ENCODE data around the gene SND1.

SND1 gene

GRCh38 chr7:127651556-127652332 lies at the start of gene SND1:
Gene SND1, plus strand, starts transcription at chr7:127652194. Its CDS starts 180 bp downstream, at chr7:127652374.
- peak; percentile 99 for DNase-seq (ENCODE audit: low read depth)
- peak within 1 kb of the TSS; percentile 66 for H3K4me3 ChIP-seq (replicated peaks; ENCODE audit: low read depth, low read length)
- no peak for TF ChIP-seq CTCF (IDR thresholded peaks at IDR 0.05; ENCODE audit: low read length, missing control alignments)

GRCh38 chr7:127608446-127608845 lies 43.5 kb upstream of the SND1 start:
- no peak overlapping the region for H3K4me3 ChIP-seq (replicated peaks; ENCODE audit: low read depth, low read length)
- TF ChIP-seq CTCF (IDR thresholded peaks at IDR 0.05; ENCODE audit: low read length, missing control alignments) = no peak
- no peak for DNase-seq (ENCODE audit: low read depth)

- H3K4me3 ChIP-seq (replicated peaks; ENCODE audit: low read depth, low read length) = no peak overlapping the region
- DNase-seq (ENCODE audit: low read depth) = no peak
- no peak for TF ChIP-seq CTCF (IDR thresholded peaks at IDR 0.05; ENCODE audit: low read length, missing control alignments)
These were observed 42.7 kb upstream of the SND1 start for GRCh38 chr7:127609297-127609696.

- no peak overlapping the region for H3K4me3 ChIP-seq (replicated peaks; ENCODE audit: low read depth, low read length)
- no peak for DNase-seq (ENCODE audit: low read depth)
- TF ChIP-seq CTCF (IDR thresholded peaks at IDR 0.05; ENCODE audit: low read length, missing control alignments) = no peak
These were observed 39.7 kb upstream of the SND1 start for GRCh38 chr7:127612263-127612662.

- TF ChIP-seq CTCF (IDR thresholded peaks at IDR 0.05; ENCODE audit: low read length, missing control alignments) = no peak
- DNase-seq (ENCODE audit: low read depth) = no peak
- H3K4me3 ChIP-seq (replicated peaks; ENCODE audit: low read depth, low read length) = no peak overlapping the region
These were observed 35.3 kb upstream of the SND1 start for GRCh38 chr7:127616724-127617123.

GRCh38 chr7:127618042-127618441 lies 34.0 kb upstream of the SND1 start, which contains the start of gene PAX4:
Gene PAX4, minus strand, starts transcription at chr7:127618142. Its CDS starts 2,214 bp downstream, at chr7:127615928.
- H3K4me3 ChIP-seq (replicated peaks; ENCODE audit: low read depth, low read length) = no peak within 1 kb of the TSS
- no peak for DNase-seq (ENCODE audit: low read depth)
- TF ChIP-seq CTCF (IDR thresholded peaks at IDR 0.05; ENCODE audit: low read length, missing control alignments) = no peak

GRCh38 chr7:127618775-127619174 lies 33.2 kb upstream of the SND1 start:
- DNase-seq (ENCODE audit: low read depth) = no peak
- H3K4me3 ChIP-seq (replicated peaks; ENCODE audit: low read depth, low read length) = no peak overlapping the region
- no peak for TF ChIP-seq CTCF (IDR thresholded peaks at IDR 0.05; ENCODE audit: low read length, missing control alignments)
